SK-N-SH treated with all-trans-retinoic acid at 6 μM for 48 hours (cell line): ENCODE data around the gene HTT.
"Not testable (repeated sequence)": the region's sequence is repeated elsewhere in the genome, so short reads cannot be mapped to it uniquely, and the experiment has no call there.

ENCODE experiments used
- ATAC-seq: fragments of 200-7000 bp; cut with Tn5 transposase; 3 replicates; pipeline ENCODE4 v1.9.1; 2020; ENCODE audit warnings: mild to moderate bottlenecking, moderate library complexity
- ARNTL ChIP-seq: fragments of 450-650 bp; formaldehyde crosslinking; IDR thresholded peaks from 2 replicates; pipeline ENCODE4 v1.5.0; 2020; ENCODE audit warnings: low read depth, mild to moderate bottlenecking, moderate library complexity, borderline replicate concordance
- BACH2 ChIP-seq: fragments of 250-450 bp; sonication (Bioruptor Pico); IDR thresholded peaks from 2 replicates; pipeline ENCODE4 v1.9.0; 2021; ENCODE audit warnings: mild to moderate bottlenecking, borderline replicate concordance
- CSDC2 ChIP-seq: fragments of 250-450 bp; sonication (Bioruptor Pico); IDR thresholded peaks from 2 replicates; pipeline ENCODE4 v1.5.0; 2020; ENCODE audit warnings: mild to moderate bottlenecking, moderate library complexity
- ESRRG ChIP-seq: fragments of 250-450 bp; sonication (Bioruptor Pico); IDR thresholded peaks from 2 replicates; pipeline ENCODE4 v1.6.1; 2021; ENCODE audit warnings: mild to moderate bottlenecking
- GLIS3 ChIP-seq: fragments of 250-450 bp; sonication (Bioruptor Pico); IDR thresholded peaks from 2 replicates; pipeline ENCODE4 v1.5.0; 2020; ENCODE audit warnings: mild to moderate bottlenecking, moderate library complexity
- ISL1 ChIP-seq: fragments of 250-450 bp; sonication (Bioruptor Pico); IDR thresholded peaks from 2 replicates; pipeline ENCODE4 v2.1.2; 2022; ENCODE audit warnings: mild to moderate bottlenecking, moderate library complexity
- OSR1 ChIP-seq: fragments of 250-450 bp; sonication (Bioruptor Pico); IDR thresholded peaks from 2 replicates; pipeline ENCODE4 v1.8.0; 2022; ENCODE audit warnings: moderate library complexity, mild to moderate bottlenecking, inconsistent platforms
- PPARA ChIP-seq: fragments of 250-450 bp; sonication (Bioruptor Pico); IDR thresholded peaks from 2 replicates; pipeline ENCODE4 v1.5.0; 2020; ENCODE audit warnings: mild to moderate bottlenecking, borderline replicate concordance
- RARB ChIP-seq: fragments of 250-450 bp; sonication (Bioruptor Pico); IDR thresholded peaks from 2 replicates; pipeline ENCODE4 v1.8.0; 2021; ENCODE audit warnings: mild to moderate bottlenecking, moderate library complexity
- SNAI2 ChIP-seq: fragments of 250-450 bp; sonication (Bioruptor Pico); IDR thresholded peaks from 2 replicates; pipeline ENCODE4 v1.5.0; 2020; ENCODE audit warnings: mild to moderate bottlenecking, moderate library complexity
- TOX ChIP-seq: fragments of 250-450 bp; sonication (Bioruptor Pico); IDR thresholded peaks from 2 replicates; pipeline ENCODE4 v1.8.0; 2021; ENCODE audit warnings: mild to moderate bottlenecking, moderate library complexity, borderline replicate concordance
- ZC3H10 ChIP-seq: fragments of 250-450 bp; sonication (Bioruptor Pico); IDR thresholded peaks from 2 replicates; pipeline ENCODE4 v1.5.1; 2021; ENCODE audit warnings: mild to moderate bottlenecking, moderate library complexity
- ZFP3 ChIP-seq: fragments of 250-450 bp; sonication (Bioruptor Pico); IDR thresholded peaks from 2 replicates; pipeline ENCODE4 v1.5.0; 2020; ENCODE audit warnings: mild to moderate bottlenecking, moderate library complexity
- ZFP30 ChIP-seq: fragments of 450-650 bp; formaldehyde crosslinking; IDR thresholded peaks from 2 replicates; pipeline ENCODE4 v1.5.0; 2022; ENCODE audit warnings: mild to moderate bottlenecking, moderate library complexity
- ZNF565 ChIP-seq: fragments of 450-650 bp; formaldehyde crosslinking; conservative IDR thresholded peaks from 2 replicates; pipeline ENCODE4 v1.5.0; 2020; ENCODE audit warnings: low read depth, mild to moderate bottlenecking, moderate library complexity
- ZNF70 ChIP-seq: fragments of 450-650 bp; formaldehyde crosslinking; IDR thresholded peaks from 2 replicates; pipeline ENCODE4 v1.5.0; 2020; ENCODE audit warnings: mild to moderate bottlenecking, moderate library complexity
- ZNF8 ChIP-seq: fragments of 450-650 bp; formaldehyde crosslinking; IDR thresholded peaks from 2 replicates; pipeline ENCODE4 v1.5.0; 2020; ENCODE audit warnings: mild to moderate bottlenecking, moderate library complexity
- TF ChIP-seq, protein P1 (sequence below): fragments of 250-450 bp; sonication (Bioruptor Pico); IDR thresholded peaks from 2 replicates; pipeline ENCODE4 v1.8.0; 2020; ENCODE audit warnings: mild to moderate bottlenecking, moderate library complexity, borderline replicate concordance
- TF ChIP-seq, protein P2 (sequence below): fragments of 250-450 bp; sonication (Bioruptor Pico); IDR thresholded peaks from 2 replicates; pipeline ENCODE4 v1.8.0; 2021; ENCODE audit warnings: low read depth, mild to moderate bottlenecking, moderate library complexity, borderline replicate concordance
- TF ChIP-seq, protein P3 (sequence below): fragments of 250-450 bp; sonication (Bioruptor Pico); IDR thresholded peaks from 2 replicates; pipeline ENCODE4 v1.5.0; 2020; ENCODE audit warnings: mild to moderate bottlenecking, moderate library complexity
- TF ChIP-seq, protein P4 (sequence below): fragments of 250-450 bp; sonication (Bioruptor Pico); IDR thresholded peaks from 2 replicates; pipeline ENCODE4 v1.5.1; 2021; ENCODE audit warnings: mild to moderate bottlenecking, moderate library complexity

HTT gene

DNA sequence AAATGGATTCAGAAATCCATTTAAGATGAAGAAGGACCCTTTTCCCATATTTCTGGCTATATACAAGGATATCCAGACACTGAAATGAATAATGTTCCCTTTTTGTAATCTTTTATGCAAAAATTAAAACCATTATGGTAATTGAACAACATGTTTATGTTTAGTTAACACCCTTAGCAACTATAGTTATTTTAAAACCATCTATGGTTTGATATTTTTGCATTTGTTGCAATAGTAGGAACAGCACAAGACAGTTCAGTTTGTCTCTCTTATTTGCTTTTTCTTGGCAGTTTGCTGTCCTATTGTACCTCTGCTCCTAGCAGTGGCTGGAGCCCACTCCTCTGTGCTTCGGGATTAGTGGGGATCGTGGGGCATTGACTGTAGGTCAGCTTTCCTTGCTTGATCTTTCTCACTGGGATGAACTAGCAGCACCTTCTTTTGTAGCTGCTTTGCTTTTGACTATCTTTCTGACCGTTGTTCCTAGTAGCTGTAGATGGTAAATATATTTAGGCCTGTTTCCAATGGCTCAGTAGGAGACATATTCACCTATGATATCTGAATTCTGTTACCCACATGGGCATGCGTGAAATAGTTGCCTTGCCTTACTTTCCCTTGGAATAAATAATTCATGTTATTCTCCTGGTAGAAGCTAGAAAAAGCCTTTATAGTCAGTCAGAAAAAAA, 12.8 kb downstream of the HTT start:
- ATAC-seq = no peak
- TF ChIP-seq PPARA (CRISPR knock-in tag) = no peak
- no peak for TF ChIP-seq ZFP30 (CRISPR knock-in tag)
- TF ChIP-seq, protein P1, sequence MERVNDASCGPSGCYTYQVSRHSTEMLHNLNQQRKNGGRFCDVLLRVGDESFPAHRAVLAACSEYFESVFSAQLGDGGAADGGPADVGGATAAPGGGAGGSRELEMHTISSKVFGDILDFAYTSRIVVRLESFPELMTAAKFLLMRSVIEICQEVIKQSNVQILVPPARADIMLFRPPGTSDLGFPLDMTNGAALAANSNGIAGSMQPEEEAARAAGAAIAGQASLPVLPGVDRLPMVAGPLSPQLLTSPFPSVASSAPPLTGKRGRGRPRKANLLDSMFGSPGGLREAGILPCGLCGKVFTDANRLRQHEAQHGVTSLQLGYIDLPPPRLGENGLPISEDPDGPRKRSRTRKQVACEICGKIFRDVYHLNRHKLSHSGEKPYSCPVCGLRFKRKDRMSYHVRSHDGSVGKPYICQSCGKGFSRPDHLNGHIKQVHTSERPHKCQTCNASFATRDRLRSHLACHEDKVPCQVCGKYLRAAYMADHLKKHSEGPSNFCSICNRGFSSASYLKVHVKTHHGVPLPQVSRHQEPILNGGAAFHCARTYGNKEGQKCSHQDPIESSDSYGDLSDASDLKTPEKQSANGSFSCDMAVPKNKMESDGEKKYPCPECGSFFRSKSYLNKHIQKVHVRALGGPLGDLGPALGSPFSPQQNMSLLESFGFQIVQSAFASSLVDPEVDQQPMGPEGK = no peak
- TF ChIP-seq ZNF70 = no peak
- TF ChIP-seq, protein P2, sequence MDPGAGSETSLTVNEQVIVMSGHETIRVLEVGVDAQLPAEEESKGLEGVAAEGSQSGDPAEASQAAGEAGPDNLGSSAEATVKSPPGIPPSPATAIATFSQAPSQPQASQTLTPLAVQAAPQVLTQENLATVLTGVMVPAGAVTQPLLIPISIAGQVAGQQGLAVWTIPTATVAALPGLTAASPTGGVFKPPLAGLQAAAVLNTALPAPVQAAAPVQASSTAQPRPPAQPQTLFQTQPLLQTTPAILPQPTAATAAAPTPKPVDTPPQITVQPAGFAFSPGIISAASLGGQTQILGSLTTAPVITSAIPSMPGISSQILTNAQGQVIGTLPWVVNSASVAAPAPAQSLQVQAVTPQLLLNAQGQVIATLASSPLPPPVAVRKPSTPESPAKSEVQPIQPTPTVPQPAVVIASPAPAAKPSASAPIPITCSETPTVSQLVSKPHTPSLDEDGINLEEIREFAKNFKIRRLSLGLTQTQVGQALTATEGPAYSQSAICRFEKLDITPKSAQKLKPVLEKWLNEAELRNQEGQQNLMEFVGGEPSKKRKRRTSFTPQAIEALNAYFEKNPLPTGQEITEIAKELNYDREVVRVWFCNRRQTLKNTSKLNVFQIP (CRISPR knock-in tag) = no peak
- no peak for TF ChIP-seq BACH2 (CRISPR knock-in tag)
- TF ChIP-seq ZNF565 (CRISPR knock-in tag) = no peak
- no peak for TF ChIP-seq SNAI2 (CRISPR knock-in tag)
- TF ChIP-seq CSDC2 (CRISPR knock-in tag) = no peak
- TF ChIP-seq ARNTL (CRISPR knock-in tag) = no peak
- no peak for TF ChIP-seq GLIS3 (CRISPR knock-in tag)
- no peak for TF ChIP-seq ZFP3 (CRISPR knock-in tag)
- TF ChIP-seq, protein P3, sequence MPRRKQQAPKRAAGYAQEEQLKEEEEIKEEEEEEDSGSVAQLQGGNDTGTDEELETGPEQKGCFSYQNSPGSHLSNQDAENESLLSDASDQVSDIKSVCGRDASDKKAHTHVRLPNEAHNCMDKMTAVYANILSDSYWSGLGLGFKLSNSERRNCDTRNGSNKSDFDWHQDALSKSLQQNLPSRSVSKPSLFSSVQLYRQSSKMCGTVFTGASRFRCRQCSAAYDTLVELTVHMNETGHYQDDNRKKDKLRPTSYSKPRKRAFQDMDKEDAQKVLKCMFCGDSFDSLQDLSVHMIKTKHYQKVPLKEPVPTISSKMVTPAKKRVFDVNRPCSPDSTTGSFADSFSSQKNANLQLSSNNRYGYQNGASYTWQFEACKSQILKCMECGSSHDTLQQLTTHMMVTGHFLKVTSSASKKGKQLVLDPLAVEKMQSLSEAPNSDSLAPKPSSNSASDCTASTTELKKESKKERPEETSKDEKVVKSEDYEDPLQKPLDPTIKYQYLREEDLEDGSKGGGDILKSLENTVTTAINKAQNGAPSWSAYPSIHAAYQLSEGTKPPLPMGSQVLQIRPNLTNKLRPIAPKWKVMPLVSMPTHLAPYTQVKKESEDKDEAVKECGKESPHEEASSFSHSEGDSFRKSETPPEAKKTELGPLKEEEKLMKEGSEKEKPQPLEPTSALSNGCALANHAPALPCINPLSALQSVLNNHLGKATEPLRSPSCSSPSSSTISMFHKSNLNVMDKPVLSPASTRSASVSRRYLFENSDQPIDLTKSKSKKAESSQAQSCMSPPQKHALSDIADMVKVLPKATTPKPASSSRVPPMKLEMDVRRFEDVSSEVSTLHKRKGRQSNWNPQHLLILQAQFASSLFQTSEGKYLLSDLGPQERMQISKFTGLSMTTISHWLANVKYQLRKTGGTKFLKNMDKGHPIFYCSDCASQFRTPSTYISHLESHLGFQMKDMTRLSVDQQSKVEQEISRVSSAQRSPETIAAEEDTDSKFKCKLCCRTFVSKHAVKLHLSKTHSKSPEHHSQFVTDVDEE (CRISPR knock-in tag) = no peak
- TF ChIP-seq TOX (CRISPR knock-in tag) = no peak
- TF ChIP-seq RARB (CRISPR knock-in tag) = no peak
- TF ChIP-seq, protein P4, sequence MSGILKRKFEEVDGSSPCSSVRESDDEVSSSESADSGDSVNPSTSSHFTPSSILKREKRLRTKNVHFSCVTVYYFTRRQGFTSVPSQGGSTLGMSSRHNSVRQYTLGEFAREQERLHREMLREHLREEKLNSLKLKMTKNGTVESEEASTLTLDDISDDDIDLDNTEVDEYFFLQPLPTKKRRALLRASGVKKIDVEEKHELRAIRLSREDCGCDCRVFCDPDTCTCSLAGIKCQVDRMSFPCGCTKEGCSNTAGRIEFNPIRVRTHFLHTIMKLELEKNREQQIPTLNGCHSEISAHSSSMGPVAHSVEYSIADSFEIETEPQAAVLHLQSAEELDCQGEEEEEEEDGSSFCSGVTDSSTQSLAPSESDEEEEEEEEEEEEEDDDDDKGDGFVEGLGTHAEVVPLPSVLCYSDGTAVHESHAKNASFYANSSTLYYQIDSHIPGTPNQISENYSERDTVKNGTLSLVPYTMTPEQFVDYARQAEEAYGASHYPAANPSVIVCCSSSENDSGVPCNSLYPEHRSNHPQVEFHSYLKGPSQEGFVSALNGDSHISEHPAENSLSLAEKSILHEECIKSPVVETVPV = no peak
- no peak for TF ChIP-seq ISL1 (CRISPR knock-in tag)
- no peak for TF ChIP-seq ZC3H10
- TF ChIP-seq OSR1 = no peak
- TF ChIP-seq ZNF8 (CRISPR knock-in tag) = no peak

DNA sequence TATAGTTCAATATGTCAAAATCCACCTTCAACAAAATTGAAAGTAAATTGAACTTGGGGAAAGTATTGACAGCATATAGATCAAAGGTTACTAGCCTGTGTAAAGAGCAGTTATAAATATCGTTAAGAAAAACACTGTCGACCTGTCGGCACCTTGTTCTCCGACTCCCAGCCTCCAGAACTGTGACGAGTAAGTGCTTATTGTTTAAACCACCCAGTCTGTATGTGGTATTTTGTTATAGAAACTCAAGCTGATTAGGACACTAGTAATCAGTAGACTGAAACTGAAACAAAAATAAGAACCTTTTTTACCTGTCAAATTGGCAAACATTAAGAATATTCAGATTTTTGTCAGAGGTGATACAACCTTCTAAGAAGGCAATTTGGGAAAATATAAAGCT, 17.0 kb downstream of the HTT start:
- no peak for TF ChIP-seq TOX (CRISPR knock-in tag)
- TF ChIP-seq, protein P2 (CRISPR knock-in tag) = no peak
- TF ChIP-seq GLIS3 (CRISPR knock-in tag) = no peak
- no peak for TF ChIP-seq ZNF8 (CRISPR knock-in tag)
- TF ChIP-seq ESRRG (CRISPR knock-in tag) = no peak
- no peak for TF ChIP-seq PPARA (CRISPR knock-in tag)
- TF ChIP-seq ZC3H10 = no peak
- no peak for TF ChIP-seq CSDC2 (CRISPR knock-in tag)
- no peak for TF ChIP-seq ISL1 (CRISPR knock-in tag)
- no peak for TF ChIP-seq ZFP3 (CRISPR knock-in tag)
- TF ChIP-seq OSR1 = no peak
- TF ChIP-seq, protein P4 = no peak
- no peak for TF ChIP-seq BACH2 (CRISPR knock-in tag)
- TF ChIP-seq, protein P3 (CRISPR knock-in tag) = no peak
- ATAC-seq = no peak

DNA sequence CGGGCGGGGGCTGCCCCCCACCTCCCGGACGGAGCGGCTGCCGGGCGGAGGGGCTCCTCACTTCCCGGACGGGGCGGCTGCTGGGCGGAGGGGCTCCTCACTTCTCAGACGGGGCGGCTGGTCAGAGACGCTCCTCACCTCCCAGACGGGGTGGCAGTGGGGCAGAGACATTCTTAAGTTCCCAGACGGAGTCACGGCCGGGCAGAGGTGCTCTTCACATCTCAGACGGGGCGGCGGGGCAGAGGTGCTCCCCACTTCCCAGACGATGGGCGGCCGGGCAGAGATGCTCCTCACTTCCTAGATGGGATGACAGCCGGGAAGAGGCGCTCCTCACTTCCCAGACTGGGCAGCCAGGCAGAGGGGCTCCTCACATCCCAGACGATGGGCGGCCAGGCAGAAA, 20.2 kb downstream of the HTT start:
- ATAC-seq = not testable (repeated sequence)
